Adrenal gland (tissue), 5 donors: ENCODE data around the gene SSBP2.

Source experiments
- CTCF ChIP-seq, 6 experiments: fragments of 450-650 bp in 4 of 6; fragments of 200-600 bp in 2 of 6; sonication (generic) in 1 of 6; IDR thresholded peaks; 1 replicate in 5 of 6; 2 replicates in 1 of 6; pipeline versions ENCODE4 v1.5.1 to v1.8.0; 2016 to 2021; ENCODE audit warnings: antibody characterized with exemption in 6 of 6, mild to moderate bottlenecking in 2 of 6, moderate library complexity in 1 of 6
- POLR2A ChIP-seq, 2 donors: fragments of 450-650 bp; IDR thresholded peaks; one replicate each; pipeline ENCODE4 v1.6.1; 2017; ENCODE audit warnings: antibody characterized with exemption in 2 of 2, mild to moderate bottlenecking in 2 of 2, moderate library complexity in 1 of 2
- donor health status: DM: no; HTN: no; CAD: no.

GRCh38 chr5:81579262-81579924 is 171.5 kb downstream of the SSBP2 start:
- TF ChIP-seq CTCF (IDR thresholded peaks at IDR 0.05) (no peak), POLR2A (IDR thresholded peaks at IDR 0.05) (no peak)
